GM18951 (cell line): ENCODE results near the gene ITPKC.

Experiments
- POLR2A ChIP-seq: IDR thresholded peaks from 4 replicates; pipeline ENCODE4 v1.6.1; 2011; ENCODE audit warnings: mild to moderate bottlenecking; ENCODE audit not compliant: insufficient read length, insufficient read depth; ENCODE audit errors: extremely low read depth
- in situ Hi-C: fragments of 300-500 bp; cut with MboI; formaldehyde crosslinking; loops from one replicate; pipeline ENCODE4 v1.12.0; 2022; ENCODE audit warnings: low sequenced_read_pairs, mixed read lengths, inconsistent platforms; ENCODE audit not compliant: unreplicated experiment

The ITPKC gene

DNA sequence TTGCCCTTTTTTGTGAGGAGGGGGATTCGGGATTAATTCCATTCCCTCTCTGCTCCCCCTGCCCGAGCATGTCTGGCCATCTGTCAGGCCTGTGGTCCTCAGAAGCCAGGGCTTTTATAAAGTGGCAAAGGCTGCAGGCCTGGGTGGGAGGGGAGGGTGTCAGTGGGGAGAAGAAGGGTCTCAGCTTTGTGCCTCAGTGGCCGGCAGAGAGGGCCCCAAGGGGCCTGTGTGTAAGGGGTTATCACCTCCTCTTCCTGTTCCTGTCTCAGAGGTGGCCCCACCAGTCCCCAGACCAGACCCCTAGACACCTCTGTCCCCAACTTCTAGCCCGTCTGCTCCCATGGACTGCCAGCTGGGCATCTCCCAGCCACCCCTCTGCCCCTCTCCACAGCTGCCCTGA lies 23.0 kb upstream of the ITPKC start:
- no peak for TF ChIP-seq POLR2A
- in situ Hi-C loops = no loop called here

DNA sequence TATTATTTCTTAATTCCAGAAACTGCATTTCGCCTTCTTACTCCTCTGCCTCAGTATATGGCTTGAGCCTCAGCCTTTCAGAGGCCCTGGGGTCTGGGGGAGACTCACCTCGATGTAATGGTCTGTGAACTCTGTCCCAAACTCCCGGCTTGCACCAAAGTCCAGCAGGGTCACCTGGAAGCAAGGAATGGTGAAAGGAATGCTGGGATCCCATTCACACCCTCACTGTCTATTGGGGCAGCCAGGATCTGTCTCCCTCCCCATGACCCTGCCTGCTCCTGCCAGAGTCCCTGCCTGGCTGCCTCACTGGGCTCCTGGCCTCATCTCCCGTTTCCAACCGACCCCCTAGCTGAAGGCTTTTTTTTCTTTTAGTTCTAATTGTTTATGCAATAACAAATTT lies 21.0 kb upstream of the ITPKC start:
- no peak for TF ChIP-seq POLR2A
- in situ Hi-C loops = no loop called here

DNA sequence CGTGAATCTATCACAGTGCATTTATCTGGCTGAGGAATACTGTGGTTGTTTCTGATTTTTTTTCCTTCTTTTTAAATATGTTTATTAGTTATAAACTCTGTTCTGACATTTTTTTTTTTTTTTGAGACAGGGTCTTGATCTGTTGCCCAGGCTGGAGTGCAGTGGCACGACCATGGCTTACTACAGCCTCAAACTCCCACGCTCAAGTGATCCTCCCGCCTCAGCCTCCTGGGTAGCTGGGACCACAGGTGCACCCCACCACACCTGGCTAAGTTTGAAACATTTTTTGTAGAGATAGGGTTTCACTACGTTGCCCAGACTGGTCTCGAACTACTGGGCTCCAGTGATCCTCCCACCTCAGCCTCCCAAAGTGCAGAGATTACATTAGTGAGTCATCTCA lies 19.9 kb upstream of the ITPKC start:
- no peak for TF ChIP-seq POLR2A
- in situ Hi-C loops = no loop called here

DNA sequence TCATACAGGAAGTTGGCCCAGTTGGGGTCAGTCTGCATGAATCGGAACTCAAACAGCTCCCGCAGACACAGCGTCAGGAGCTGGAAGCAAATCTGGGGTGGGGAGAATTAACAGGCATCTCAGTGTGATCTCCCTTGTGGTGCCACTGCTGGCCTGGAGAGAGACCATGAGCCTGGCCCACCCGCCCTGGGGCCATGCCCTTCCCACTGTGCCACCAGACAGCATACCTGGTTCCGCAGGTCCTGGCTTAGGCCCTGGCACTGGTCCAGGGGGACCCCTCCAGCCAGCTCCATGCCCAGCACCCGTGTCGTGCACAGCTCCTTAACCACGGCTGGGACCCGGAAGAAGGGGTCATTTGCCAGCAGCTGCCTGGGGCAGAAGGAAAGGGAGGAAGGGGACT lies 16.8 kb upstream of the ITPKC start:
- no peak for TF ChIP-seq POLR2A

GRCh38 chr19:40701758-40702157 lies 15.2 kb upstream of the ITPKC start:
- in situ Hi-C loops = no loop called here

More for the DNA sequence above, 16.8 kb upstream of the ITPKC start:
- in situ Hi-C loops = no loop called here

DNA sequence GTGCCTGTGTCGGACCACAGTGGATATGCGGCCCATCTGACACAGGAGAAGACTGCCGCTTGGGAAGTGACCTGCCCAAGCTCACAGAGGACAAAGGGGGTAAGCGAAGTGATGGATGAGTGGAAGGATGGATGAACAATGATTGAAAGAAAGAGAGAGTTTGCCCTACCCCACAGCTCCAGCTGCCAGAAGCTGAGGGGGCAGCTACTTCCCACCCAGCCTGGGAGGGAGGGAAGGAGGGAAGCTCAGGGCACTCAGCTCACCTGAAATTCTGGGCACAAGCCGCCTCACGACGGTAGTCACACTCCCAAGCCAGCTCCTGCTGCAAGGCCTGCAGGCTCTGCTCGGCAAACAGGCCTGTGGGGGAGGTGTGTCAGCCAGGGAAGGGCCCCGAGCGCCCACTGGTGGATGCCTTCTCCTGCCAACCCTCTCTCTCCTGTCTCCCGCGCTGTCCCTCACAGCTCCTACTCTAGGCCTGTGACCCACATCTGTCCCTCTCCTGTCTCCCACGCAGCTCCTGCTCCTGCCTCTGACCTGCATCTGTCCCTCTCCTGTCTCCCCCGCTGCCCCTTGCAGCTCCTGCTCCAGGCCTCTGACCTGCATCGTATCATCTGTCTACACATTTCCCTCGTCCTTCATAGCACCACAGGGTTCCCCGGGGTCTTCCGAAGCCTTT lies 14.4 kb upstream of the ITPKC start:
- in situ Hi-C loops = no loop called here
- TF ChIP-seq POLR2A = no peak

More at GRCh38 chr19:40701758-40702157, 15.2 kb upstream of the ITPKC start:
- no peak for TF ChIP-seq POLR2A

DNA sequence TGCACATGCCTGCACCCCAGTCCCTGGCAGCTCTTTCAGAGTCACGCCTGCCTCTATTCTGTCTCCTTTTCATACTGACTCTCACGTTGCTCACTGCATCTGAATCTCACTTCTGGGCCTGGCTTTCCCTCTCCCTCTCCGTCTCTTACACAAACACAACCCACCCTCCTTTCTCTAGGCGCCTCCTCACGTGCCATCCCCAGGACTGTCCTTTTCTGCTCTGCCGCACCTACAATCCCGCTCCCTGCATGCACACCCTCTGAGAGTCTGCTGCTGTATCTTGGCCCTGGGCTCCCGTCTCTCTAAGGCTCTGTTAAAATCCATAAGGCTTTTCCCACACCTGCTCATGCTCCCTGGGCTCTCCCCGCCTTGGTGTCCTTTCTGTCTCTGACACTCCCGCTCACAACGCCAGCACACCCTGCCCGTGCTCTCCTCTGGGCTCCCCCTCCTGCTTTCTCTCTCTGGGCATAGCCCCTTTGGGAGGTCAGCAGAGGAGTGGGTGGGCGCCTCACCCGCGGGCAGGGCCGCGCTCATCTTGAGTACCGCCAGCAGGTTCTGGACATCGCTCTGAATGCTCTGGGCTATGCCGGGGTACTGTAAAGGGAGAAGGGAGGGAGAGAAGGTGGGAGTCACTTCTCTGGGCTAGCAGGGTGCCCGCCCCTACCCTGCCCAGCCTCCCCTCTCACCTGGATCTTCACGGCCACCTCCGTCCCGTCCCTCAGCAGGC lies 13.7 kb upstream of the ITPKC start:
- in situ Hi-C loops = no loop called here
- TF ChIP-seq POLR2A = no peak

DNA sequence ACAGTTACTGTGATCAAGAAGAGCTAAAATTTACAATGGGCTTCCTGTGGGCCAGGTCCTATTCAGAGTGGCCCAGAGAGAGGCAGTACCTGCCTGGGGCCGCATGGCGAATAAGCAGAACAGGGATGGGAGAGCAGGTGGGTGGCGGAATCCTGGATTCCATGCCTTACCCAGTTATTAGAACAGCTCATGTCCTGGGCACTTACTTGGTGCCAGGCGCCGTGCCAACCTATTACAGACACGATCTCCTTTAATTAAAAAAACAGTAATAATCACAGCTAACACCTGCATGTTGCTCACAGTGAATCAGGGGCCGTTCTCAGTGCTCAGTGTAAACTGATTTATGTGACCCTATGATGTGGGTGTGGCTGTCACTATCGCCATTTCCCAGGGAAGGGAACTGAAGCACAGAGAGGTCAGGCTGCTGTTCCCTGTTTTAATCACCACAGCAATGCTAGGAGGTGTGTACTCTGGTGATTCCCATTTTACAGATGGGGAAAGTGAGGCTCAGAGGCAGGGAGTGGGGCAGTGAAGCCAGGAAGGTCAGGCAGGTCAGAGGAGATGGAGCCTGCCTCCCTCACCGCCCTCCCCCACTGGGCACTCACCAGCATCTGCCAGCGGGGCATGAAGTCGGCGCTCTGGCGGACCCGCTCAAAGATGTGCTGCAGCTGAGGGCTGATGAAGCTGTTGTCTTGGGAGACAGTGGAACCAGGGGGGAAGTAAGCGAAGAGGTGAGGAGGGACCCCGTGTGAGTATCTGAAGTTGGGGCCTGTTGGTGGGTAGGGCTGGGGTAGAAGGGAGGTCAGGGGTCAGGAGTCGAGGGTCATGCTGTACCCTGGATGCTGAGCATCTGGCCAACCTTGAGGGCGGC lies 12.2 kb upstream of the ITPKC start:
- TF ChIP-seq POLR2A = no peak

GRCh38 chr19:40705362-40705651 lies 11.6 kb upstream of the ITPKC start:
- in situ Hi-C loops = no loop called here
- no peak for TF ChIP-seq POLR2A

More for the DNA sequence above, 12.2 kb upstream of the ITPKC start:
- in situ Hi-C loops = no loop called here

DNA sequence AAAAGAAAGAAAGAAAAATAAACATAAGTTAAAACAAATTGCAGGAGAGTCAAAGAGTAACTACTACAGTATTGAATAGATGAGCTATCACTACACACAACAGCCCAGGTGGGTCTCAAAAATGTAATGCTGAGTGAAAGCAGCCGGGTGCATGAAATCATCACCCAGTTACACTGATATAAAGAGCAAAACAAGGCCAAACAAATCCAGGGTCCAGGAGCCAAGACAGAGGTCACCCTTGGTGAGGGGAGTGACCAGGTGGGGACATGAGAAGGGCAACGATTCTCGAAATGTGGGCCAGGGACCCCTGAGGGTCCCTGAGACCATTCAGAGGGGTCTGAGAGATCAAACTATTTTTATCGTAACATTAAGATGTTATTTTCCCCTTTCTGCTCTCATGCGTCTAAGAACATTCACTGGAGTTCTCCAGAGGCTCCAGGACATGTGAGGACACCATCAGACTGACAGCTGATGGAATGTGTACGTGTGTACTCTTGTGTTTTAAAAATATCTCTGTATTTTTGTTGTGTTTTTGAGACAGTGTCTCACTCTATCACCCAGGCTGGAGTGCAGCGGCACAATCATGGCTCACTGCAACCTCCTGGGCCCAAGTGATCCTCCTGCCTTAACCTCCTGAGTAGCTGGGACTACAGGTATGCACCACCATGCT lies 10.8 kb upstream of the ITPKC start:
- in situ Hi-C loops = no loop called here

GRCh38 chr19:40707615-40708014 lies 9.3 kb upstream of the ITPKC start:
- in situ Hi-C loops = no loop called here

More for the DNA sequence above, 10.8 kb upstream of the ITPKC start:
- TF ChIP-seq POLR2A = no peak

DNA sequence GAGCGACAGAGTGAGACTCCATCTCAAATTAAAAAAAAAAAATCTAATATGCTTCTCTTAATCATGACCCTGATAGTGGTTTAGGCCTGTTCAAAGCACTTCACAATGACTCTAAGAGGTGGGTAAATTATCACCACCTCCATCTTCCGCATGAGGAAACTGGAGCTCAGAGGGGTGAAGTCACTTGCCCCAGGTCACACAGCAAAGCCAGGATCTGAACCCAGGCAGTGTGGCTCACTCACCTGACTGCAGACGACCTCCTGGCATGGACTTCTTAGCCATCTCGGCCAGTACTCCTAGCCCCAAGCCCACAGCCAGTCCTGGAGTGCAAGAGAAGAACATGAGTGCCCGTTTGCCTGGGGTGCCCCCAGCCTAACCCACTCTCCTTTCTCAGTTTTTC lies 7.1 kb upstream of the ITPKC start:
- in situ Hi-C loops = no loop called here
- no peak for TF ChIP-seq POLR2A

More at GRCh38 chr19:40707615-40708014, 9.3 kb upstream of the ITPKC start:
- no peak for TF ChIP-seq POLR2A

- TF ChIP-seq POLR2A = no peak
- in situ Hi-C loops = no loop called here
Observed at GRCh38 chr19:40713939-40714338, 3.0 kb upstream of the ITPKC start.
